HG03565 (cell line): ENCODE measurements around the gene MRPS25.
A peak's percentile ranks its signal among the peaks of the same experiment; 100 is the strongest.

Experiments used
- ATAC-seq: cut with Tn5 transposase; IDR thresholded peaks from one replicate; pipeline ENCODE4 v1.9.1; 2021; ENCODE audit warnings: mild to moderate bottlenecking, moderate library complexity; ENCODE audit not compliant: unreplicated experiment

The MRPS25 gene

DNA sequence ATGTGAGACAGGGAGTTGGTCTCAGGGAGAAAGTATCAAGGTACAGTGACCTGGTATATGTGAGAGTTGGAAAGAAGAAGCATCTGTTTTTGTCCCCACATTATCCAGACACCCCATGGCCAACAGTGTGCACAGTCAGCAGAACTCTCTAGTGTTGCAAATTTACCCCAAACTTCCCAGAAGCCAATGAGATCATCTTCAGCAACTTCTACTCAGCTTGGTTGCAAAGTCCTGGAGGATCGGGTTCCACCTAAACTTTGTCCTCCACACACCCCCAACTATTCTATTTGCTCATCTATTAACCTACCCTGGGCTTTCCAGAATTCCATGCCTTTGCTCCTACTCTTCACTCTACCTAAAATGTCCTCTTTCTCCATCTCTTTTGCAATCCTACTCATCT is 18.1 kb upstream of the MRPS25 start:
- no peak for ATAC-seq

DNA sequence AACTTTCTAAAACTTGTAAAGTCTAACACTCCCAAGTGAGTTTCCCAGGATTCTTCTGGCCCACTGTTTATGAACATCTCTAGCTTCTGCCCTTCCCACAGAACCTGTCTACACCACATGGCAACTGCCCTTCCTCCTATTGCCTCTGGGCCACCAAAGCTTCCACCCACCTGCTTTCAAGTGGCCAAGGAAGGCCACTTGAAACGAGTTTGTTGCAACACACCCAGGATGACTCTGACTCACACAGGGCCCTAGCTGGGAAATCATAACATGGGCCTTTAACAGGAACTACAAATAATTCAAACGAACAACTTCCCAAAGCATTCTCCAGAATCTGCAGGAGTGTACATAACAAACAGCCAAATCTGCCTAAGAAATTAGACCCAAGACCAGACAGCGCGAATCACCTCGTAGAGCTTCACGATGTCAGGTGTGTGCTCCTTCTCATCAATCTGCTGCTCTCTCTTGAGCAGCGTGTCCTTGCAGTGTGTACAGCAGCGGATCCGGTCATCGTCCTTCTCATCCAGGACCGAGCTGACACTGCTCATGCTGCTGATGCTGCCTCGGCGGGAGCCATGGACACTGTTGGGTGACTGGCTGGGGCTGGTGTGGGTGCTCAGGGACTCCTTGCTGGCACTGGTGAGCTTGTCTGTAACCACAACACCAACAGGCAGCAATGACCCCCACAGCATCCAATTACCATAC is 17.0 kb upstream of the MRPS25 start:
- ATAC-seq, result no peak

DNA sequence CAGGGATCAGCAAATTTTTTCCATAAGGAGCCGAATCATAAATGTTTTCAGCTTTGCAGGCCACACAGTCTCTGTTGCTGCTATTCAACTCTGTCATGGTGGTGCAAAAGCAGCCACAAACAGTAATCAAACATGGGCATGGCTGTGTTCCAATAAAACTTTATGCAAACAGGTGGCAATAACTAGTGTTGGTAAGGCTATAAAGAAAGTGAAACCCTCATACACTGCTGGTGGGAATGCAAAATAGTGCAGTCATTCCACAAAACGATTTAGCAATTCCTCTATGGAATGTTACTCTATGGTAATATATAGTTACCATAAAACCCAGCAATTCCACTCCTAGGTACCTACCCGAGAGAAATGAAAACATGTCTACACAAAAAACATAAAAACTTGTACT is 14.0 kb upstream of the MRPS25 start:
- ATAC-seq, result no peak

DNA sequence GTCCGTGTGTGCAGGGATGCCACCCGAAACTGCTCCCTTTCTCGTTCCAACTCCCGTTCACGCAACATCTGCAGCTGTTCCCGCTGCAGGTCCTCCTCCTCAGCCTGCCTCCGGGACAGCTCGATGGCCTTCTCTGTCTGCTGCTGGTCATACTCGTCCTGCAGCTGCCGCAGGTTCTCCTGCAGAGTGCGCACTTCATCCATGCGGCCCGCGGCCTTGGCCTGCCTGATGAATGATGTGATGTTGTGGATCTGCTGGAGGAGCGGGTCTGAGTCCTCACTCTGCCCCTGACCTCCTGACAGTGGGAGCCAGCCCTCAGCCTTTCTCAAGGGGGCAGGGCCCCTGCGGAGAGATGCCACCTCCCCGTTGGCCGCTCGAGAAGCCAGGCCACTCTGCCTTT is 9.4 kb upstream of the MRPS25 start:
- no peak for ATAC-seq

DNA sequence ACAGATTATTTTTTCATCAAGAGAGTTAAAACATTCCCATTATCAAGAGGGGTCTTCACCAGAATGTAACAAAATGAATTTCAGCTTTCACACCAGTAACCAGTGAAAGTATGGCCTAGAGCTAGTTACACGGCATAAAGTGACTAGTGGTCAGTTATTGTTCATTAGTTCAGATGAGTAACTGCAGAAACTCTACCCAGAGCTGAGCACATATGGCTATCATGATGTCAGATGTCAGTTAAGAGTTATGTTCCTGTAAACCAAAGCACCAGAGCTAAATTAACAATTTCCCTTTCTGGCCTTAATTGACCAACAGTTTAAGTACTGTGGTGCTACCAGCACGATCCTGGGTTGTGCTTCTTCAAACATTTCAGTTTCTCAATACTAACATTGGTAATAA is 6.6 kb upstream of the MRPS25 start:
- ATAC-seq, result no peak

DNA sequence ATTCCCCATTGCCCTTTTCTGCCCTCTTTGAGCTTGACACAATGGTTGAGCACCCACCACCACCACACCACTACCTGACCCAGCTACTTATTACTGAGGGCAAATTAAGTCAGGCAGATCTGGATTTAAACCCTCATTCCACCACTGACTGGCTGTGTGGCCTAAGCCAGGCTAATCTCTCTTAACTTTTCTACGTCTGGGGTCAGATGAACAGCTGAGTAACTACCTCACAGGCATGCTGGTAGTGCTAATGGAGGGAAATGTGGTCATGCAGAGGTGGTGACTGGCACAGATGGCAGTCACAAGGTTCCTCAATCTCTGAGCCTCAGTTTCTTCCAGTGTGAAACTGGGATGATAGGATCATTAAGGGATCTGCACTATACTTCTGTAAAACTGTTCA is 4.3 kb upstream of the MRPS25 start:
- no peak for ATAC-seq

DNA sequence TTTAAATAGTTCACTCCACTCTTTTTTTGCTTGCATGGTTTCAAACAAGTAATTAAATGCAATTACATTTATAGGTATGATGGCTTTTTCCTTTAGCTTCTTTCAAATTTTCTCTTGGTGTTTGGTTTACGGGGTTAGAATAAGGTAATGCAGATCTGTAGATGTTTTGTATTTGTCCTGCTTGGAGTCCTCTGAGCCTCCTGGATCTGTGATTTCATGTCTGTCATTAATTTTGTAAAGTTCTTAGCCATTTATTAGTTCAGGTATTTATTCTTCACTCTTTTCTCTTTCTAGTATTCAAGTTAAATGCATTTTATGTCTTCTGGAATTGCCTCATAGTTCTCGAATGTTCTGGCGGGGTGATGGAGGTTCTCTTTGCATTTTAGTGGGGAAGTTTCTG is 1.4 kb upstream of the MRPS25 start:
- ATAC-seq, result no peak

DNA sequence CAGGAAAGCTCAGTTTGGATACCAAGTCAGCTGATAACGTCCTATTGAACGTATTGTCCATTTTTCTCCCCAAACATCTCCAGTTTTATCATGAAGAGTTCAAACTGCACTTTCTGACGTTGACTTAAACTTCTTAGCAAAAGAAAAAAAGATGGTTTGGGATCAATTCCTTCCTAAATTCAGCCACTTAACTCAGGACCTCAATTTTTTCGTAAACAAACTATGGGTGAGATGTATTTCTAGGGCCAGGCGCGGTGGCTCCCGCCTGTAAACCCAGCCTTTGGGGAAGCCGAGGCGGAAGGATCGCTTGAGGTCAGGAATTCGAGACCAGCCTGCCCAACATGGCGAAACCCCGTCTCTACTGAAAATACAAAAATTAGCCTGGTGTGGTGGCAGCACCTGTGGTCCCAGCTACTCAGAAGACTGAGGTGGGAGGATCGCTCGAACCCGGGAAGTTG is 464 bp upstream of the MRPS25 start:
- no peak for ATAC-seq

DNA sequence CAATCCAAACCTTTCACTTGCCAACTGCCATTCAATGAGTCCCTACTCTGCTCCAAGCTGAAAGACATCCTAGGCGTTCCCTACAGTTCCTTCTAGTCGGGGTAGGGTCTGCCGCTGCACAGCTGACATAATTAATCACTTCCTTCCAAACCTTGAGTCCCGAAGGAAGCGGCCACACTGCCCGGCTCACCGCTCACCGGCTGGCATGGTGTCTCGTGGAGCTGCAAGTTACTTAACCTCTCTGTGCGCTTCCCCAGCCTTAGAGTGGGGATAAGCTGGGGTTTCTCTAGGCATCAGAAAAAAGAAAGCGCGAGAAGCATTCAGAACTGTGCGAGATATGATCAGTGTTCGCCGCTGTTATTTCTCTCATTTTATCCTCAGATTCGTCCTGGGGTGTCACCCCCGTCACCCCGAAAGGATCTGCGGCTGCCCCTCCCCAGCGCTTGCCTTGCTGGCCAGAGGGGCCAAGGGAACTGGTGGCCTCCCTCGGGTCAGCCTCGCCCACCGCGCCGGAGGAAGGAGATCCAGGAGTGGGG is 748 bp downstream of the MRPS25 start:
- peak; percentile 3 for ATAC-seq

DNA sequence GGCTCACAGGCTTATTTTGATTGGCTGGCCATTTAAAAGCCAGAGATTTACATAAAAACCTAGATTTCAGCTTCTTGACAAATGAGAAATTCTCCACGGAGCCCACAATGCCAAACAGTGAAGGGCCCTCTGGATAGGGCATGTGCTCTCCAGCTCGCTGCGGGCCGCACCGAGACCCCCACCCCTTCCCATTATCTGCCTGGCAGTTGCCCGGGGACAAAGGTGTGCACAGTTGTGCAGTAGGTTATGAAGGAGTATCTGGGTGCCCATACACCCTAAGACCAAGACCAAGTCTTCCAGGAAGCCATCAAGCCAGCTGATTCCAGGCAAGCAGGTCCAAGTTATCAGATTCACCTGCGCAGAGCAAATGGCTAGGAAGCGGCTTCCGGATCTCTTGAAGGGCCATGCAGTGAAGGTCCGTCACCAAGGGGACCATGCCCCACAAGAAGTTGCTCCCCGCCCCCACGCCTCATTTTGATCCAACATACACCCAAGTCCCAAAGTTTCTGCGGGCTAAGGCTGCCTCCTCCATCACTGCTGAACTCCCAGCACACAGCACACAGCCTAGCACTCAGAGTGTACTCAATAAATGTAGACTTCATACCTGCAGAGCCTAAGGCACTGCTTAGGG is 1.3 kb downstream of the MRPS25 start:
- ATAC-seq, result no peak

DNA sequence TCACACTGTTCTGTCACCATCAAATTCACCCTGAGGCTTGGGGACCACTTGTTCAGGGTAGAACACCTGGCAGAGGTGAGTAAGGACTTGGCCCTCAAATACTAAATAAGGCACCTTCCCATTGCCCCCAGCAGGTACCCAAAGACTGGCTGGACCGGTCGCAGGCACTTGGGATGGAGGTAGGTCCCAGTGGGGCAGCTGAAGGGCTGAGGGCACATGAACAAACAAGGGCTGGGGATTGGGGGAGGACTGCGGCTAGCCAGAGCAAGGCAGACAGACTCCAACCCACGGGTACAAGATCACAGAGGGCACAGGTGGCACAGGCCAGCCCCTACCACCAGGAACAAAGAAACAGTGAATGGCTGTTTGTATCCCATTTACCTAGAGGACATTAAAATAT is 1.9 kb downstream of the MRPS25 start:
- ATAC-seq, result no peak

DNA sequence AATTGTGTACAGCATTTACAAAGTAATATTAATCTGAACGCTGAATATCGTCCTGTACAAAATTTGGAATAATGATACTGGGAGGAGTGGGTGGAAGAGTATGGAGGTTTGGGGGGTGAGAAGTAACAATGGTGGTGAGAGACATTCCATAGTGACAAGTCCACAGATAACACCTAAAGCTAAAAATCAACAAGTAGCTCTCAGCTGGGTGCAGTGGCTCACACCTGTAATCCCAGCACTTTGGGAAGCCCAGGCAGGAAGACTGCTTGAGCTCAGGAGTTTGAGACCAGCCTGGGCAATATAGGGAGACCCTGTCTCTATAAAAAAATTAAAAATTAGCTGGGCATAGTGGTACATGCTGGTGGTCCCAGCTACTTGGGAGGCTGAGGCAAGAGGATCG is 5.1 kb downstream of the MRPS25 start:
- no peak for ATAC-seq

DNA sequence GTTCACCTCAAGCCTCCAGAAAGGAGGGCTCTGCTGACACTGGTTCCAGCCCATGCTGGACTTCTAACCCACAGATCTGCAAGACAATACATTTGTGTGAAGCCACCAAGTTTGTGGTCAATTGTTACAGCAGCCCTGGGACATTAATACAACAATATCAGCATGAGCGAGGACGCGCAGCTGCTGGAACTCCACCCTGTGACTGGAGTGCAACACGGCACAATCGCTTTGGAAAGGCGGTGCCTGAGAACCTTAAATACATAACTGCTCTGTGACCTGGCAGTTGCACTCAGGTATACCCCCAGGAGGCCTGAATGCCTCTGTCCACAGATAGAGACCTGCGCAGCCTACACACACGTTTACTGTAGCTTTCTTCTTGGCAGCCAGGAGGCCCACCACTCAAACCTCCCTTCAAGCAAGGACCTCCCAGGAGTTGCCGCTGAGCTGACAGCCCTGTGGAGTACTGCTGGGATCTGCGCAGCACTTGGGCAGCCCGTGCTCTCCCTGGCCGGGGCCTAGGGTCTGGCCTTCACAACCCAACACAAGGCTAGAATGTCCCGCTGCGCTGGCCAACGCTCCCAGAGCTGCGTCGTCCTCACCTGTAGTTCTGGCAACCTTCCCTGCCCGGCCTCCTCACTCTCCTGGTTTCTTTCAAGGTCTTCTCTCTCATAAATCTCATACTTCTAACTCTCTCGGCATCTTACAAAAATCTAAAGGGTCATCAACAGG is 8.3 kb downstream of the MRPS25 start:
- no peak for ATAC-seq

DNA sequence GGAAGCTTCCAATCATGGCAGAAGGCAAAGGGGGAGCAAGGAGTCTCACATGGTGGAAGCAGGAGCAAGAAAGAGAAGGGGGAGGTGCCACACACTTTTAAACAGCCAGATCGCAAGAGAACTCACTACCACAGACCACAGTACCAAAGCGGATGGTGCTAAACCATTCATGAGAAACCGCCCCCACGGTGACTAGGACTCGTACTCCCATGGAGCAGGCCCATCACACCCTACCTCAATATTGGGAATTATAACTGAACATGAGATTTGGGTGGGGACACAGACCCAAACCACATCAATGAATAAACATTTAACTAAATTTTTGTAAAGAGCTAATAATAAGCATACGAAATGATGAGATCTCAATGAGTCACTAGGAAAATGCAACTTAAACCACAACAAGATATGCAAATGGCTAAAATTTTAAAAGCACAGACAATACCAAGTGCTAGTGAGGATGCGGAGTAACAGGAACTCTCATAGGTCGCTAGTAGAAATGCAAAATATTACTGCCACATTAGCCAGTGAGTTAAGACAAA is 10.0 kb downstream of the MRPS25 start:
- ATAC-seq, result peak; percentile 37

DNA sequence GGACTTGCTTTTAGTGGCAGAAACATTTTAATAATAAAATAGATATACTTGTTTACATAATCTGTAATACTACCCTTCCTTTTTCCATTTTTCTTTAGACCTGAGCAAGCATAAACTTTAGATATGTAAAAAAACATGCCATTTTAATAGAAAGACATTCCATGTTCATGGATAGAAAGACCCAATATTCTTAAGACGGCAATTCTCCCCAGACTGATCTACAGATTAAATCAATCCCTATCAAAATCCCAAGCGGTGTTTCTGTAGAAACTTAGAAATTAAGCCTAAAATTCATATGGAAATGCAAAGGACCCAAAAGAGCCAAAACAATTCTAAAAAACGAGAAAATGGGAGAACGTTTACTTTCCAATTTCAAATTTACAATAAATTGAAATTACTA is 11.6 kb downstream of the MRPS25 start:
- no peak for ATAC-seq

DNA sequence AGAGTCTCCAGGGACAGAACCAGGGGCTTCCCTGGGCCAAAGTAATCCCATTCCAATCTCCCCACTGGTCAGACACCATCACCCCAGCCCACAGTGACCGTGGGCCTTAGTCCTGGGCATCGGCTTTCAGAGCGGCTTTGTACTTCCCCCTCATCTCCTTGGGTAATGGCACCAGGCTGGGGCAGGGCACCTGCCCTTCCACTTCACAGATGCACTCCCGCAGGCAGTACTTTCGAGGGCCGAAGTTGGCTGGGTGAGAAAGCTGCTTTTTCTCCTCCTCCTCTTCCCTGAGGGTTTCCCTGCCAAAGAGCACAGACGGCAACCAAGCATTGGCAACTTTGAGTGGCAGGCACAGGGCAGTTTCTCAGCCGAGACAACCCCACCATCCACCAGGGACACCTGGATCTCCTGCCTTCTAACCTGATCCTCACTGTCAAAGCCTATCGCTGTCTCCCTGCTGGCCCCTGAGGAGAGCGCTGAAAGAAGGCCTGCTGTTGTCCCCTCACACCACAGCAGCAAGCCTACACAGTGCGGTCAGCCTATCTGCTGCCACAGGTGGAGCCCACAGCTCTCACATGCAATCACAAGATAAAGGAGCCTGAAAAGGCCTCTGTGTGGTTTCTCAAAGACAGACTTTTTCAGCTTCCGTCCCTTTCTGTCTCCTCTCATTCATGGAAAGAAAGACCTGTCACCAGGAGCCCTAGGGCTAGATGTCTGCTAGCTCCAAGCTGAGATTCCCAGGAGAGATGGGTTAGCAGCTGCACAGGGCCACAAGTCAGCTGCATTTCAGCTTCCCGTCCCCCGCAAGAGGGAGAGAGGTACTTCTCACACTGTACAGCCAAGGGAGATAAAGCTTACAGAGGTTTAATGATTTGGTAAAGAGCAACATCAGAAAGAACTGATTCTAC is 12.5 kb downstream of the MRPS25 start:
- ATAC-seq, result no peak

DNA sequence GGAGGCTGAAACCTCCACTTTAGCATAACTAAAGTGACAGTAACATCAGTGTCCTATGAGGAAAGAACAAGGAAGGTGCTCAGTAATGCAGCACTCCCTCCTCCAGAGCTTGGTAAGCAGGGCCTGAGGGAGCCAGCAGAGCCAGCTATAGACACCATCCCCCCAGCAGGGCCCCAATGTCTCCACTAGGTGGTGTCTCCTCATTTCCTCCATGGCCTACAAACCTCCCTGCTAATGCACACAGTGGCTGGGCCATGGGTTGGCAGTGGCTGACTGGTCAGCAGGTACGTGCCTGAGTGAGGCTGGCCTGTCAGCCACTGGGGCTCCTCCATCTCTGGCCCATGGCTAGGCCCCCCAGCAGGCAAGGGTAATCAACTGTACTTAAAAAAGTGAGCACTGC is 13.6 kb downstream of the MRPS25 start:
- ATAC-seq, result peak; percentile 39

DNA sequence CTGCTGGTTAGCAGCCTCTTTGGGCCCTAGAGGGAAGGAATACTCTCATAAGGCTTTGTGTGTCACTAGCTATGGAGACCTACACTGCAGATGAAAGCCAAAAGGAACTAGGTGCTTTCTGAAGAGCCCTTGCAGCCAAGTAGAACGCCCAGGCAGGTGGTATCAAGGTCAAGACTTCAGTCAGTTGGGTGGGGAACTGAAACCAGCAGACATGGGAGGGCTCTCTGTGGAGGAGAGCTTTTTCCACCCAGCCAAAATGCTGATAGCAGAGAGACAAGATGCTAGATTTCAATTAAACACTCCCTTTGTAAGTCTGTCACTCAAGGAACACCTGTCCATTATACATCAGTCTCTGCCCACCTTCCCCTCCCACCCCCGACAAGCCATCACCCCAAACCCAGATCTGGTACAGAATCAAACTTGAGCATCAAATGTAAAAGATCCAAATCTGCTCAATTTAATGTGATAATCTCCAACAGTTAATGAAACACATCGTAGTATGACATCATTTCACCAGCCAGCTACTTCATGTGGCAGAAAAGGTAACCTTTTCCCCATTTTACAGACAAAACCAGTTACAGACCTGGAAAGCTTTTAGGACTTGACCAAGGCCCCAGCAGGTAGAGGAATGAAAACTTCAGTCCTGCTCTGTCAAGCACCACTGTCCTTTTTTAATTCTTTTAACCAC is 14.6 kb downstream of the MRPS25 start:
- peak; percentile 67 for ATAC-seq

DNA sequence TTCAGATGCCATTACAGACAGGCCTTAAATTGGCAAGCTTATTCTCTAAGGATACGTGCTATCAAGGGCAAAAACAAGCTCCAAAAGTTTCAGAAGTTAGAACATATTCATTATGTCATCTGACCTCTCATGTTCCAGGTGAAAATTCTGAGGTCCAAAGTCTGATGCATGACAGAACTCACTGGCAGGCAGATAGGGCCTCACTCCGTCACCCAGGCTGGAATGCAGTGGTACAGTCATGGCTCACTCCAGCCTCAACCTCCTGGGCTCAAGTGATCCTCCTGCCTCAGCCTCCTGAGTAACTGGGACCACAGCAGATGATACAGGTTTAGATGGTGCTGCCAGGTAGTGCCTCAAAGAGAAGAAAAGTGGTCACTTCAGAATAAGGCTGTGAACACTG is 15.5 kb downstream of the MRPS25 start:
- ATAC-seq, result no peak

DNA sequence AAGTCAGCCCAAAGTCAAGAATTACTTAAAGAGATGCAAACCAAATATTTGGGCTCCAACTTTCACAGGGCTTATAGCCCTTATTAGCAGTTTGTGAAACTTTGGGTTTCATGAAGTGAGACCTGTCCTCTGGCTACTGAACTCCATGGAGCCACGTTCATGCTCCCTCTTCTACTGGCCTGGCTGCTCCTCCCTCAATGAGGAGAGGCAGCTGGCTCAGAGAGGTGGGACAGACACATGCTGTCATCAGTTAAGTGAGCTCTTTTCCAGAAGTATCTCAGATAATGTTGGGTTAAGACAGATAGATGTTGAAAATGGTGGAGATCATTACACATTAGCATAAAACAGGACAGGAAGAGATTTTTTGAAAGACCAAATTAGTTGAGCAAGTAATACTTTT is 19.4 kb downstream of the MRPS25 start:
- no peak for ATAC-seq
